HG03196 (cell line): ENCODE data around the gene BACH2.
A peak's percentile ranks its signal among the peaks of the same experiment; 100 is the strongest.

Experiments
- ATAC-seq: cut with Tn5 transposase; IDR thresholded peaks from one replicate; pipeline ENCODE4 v1.9.1; 2021; ENCODE audit not compliant: unreplicated experiment

Gene BACH2

GRCh38 chr6:90162648-90163387, 133.8 kb downstream of the BACH2 start:
- no peak for ATAC-seq

- no peak for ATAC-seq
Observed at GRCh38 chr6:90160013-90160412, 136.6 kb downstream of the BACH2 start.

- no peak for ATAC-seq
Observed at GRCh38 chr6:90159452-90159851, 137.2 kb downstream of the BACH2 start.

- ATAC-seq: no peak
Observed at GRCh38 chr6:90158936-90159335, 137.7 kb downstream of the BACH2 start.

- ATAC-seq: no peak
Observed at GRCh38 chr6:90157441-90157840, 139.2 kb downstream of the BACH2 start.

- ATAC-seq: no peak
Observed at GRCh38 chr6:90156861-90157260, 139.8 kb downstream of the BACH2 start.

- ATAC-seq: no peak
Observed at GRCh38 chr6:90154755-90155470, 141.7 kb downstream of the BACH2 start.

- ATAC-seq: no peak
Observed at GRCh38 chr6:90151576-90152422, 144.8 kb downstream of the BACH2 start.

GRCh38 chr6:90149280-90149679, 147.4 kb downstream of the BACH2 start:
- no peak for ATAC-seq

- ATAC-seq: no peak
Observed at GRCh38 chr6:90148867-90149266, 147.8 kb downstream of the BACH2 start.

GRCh38 chr6:90146921-90147649, 149.6 kb downstream of the BACH2 start:
- no peak for ATAC-seq

- no peak for ATAC-seq
Observed at GRCh38 chr6:90146024-90146423, 150.6 kb downstream of the BACH2 start.

GRCh38 chr6:90144928-90145555, 151.6 kb downstream of the BACH2 start:
- ATAC-seq: no peak

GRCh38 chr6:90144396-90144795, 152.2 kb downstream of the BACH2 start:
- ATAC-seq: peak; percentile 69

GRCh38 chr6:90140683-90141082, 156.0 kb downstream of the BACH2 start:
- ATAC-seq: no peak

- no peak for ATAC-seq
Observed at GRCh38 chr6:90139272-90139817, 157.3 kb downstream of the BACH2 start.

- no peak for ATAC-seq
Observed at GRCh38 chr6:90136837-90137568, 159.6 kb downstream of the BACH2 start.

- ATAC-seq: no peak
Observed at GRCh38 chr6:90136176-90136575, 160.5 kb downstream of the BACH2 start.

GRCh38 chr6:90135667-90136066, 161.0 kb downstream of the BACH2 start:
- ATAC-seq: no peak
